ENCODE measurements around the gene MLYCD.

The MLYCD gene

GRCh38 chr16:83899272-83899897 lies 470 bp downstream of the MLYCD start:
- DNase-seq (ENCODE audit: low spot score): peak; percentile 77

- DNase-seq (ENCODE audit: low spot score): no peak
Measured at GRCh38 chr16:83899978-83900377, 1.1 kb downstream of the MLYCD start.

DNA sequence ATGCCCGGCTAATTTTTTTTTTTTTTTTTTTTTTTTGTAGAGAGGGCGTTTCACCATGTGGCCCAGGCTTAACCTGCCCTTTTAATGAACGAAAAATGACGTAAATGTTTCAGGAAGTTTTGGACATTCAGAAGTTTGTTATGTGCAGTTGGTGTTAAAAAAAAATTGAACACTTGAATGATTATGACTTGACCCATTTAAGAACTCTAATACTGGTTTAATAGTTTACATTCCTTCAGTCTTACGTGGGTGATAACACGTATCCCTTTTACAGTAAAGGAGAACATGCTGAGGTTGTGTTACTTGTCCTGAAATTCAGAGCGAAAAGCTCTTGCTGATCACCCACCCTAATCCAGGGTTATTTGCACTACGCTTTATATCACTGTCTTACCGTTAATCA lies 1.7 kb downstream of the MLYCD start:
- DNase-seq (ENCODE audit: low spot score): no peak

- DNase-seq (ENCODE audit: low spot score): no peak
Measured at GRCh38 chr16:83901101-83901500, 2.2 kb downstream of the MLYCD start.

DNA sequence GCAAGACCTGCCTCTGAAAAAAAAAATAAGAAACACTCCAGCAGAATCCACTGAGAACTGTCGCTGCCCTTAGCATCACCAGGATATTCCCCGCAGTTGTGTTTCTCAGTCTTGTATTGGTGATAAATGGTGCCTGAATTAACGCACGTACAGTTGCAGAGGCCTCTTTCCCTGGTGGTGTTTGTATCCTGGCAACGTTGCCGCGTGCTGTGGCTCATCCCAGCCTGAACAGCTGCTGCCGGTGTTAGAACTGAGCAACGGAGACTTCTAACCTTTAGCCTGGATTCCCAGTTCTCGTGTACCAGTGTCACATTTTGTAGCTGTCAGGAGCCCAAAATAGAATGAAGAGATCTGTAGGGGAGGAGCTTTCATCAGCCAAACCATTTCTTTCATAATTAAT lies 4.8 kb downstream of the MLYCD start:
- DNase-seq (ENCODE audit: low spot score): no peak

DNA sequence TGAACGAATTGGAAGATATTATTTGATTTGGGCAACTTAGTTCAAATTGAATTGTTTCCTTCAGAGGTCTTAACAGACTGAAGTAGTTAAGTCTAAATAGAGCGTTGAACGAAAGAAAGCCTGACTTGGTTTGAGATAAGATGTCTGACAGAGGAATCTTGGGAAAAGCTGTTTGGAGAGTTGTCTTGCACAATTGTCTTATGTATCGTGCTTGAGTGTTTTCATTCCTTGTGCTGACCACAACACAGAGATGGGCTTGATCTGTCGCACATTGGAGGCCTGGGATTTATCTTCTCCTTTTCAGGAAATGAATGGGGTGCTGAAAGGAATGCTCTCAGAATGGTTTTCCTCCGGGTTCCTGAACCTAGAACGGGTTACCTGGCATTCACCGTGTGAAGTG lies 7.8 kb downstream of the MLYCD start:
- DNase-seq (ENCODE audit: low spot score): no peak

- no peak for DNase-seq (ENCODE audit: low spot score)
Measured at GRCh38 chr16:83907111-83907510, 8.2 kb downstream of the MLYCD start.

DNA sequence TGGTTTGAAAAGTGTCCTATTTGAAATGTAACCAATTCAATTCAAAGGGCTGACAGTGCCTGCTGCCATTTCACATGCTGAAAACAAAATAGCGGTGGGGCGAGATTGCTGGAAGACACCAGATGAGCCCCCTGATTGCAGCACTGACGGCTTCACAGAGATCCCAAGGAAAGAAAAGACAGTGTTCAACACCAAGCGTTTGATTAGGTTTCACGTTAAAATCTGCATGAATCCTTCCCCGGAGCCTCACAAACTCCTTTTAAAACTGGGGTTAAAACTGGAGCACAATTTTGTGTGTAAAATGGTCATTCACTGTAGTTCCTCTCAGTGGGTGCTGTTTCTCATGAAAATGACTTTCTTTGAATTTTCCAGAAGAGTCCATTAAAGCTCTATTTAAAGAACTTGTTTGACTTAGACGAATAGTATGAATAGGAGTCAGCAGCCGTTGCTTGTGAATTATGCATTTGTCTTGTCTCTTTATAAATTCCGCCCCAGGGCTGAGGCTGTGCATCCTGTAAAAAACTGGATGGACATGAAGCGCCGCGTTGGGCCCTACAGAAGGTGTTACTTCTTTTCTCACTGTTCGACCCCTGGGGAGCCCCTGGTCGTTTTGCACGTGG lies 8.8 kb downstream of the MLYCD start:
- no peak for DNase-seq (ENCODE audit: low spot score)

DNA sequence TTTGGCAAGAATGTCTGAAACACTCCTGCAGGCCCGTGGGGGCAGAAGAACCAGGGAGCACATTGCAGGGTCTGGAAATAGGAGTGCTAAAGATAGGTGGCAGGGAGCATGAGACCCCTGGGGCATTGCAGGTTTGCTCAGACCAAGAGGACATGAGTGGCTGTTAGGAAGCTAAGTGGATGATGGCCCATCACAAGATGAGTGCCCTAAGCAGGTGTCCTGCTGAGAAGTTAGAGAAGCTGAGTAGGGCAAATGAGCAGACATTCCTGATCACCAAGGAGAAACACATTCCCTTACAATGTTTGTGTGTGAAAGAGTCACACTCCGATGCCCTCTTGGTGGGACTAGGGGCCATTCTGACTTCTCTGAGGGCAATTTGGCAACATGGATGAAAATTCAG lies 9.9 kb downstream of the MLYCD start:
- no peak for DNase-seq (ENCODE audit: low spot score)

DNA sequence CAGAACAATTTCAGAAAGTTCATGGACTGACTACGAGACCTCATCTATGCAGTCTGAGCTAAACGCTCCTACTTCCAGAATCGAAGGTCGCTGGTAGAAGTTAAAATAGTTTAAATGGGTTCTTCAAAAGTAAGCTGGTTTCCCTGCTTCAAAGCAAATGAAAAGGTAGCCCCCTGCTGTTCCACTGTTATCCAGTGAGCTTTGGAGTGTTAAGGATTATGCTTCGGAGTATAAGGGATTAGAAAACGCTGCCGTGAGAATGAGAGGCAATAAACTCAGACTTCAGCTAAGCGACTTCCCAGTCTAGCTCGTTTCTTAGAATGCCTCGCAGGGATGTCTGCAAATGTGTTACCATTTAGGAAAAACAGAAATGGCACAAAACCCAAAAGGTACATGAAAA lies 12.4 kb downstream of the MLYCD start:
- DNase-seq (ENCODE audit: low spot score): no peak

DNA sequence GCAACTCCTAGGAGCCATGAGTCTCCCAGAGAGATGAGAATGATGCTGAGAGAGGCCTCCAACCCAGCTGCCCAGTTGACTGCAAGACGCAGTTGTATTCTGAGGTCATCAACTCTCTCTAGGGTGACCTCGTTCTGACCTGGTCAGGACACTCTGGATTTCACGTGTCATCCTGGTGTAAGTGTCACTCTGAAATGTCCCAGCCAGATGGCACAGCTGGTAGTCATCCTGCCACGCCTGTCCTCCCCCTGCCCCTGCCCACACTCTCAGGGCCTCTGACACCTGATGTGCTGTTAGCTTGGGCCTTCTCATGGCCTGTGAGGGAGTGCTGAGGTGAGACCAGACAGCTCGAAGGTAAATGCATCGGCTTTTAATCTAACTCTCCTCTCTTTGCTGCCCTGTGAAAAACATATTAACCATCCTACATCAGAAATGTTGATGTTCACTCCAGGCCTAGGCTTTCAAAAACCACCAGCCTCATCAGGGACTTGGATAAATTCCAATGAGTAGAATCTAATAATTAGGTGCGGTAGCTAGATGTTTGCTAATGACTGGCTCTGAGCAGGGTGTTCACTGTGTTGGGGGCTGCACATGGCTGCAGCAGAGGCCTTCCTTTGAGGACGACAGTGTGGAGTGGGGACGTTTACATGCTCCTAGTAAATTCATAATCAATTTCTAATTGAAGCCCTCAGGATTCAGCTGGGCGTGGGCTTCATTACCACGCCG lies 13.8 kb downstream of the MLYCD start:
- DNase-seq (ENCODE audit: low spot score): no peak

DNA sequence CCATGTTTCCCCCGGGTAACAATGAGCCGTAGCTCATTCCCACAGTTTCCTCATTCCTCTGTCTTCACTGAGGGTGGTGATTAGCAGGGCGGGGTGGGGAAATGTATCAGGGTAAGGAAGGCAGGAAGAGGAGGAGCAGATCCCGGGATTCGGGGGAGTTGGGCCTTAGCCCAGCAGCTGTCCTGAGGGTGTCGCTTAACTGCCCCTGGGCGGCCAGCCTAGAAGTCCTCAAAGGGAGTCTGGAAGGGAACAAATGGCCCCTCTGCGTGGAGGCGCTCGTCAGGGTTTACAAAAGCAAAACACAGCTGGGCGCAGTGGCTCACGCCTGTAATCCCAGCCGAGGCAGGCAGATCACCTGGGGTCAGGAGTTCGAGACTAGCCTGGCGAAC lies 14.3 kb downstream of the MLYCD start:
- DNase-seq (ENCODE audit: low spot score): no peak

- no peak for DNase-seq (ENCODE audit: low spot score)
Measured at GRCh38 chr16:83914091-83914710, 15.3 kb downstream of the MLYCD start.

- no peak for DNase-seq (ENCODE audit: low spot score)
Measured at GRCh38 chr16:83915081-83915480, 16.2 kb downstream of the MLYCD start.

- DNase-seq (ENCODE audit: low spot score): no peak
Measured at GRCh38 chr16:83915491-83915890, 16.6 kb downstream of the MLYCD start.

- DNase-seq (ENCODE audit: low spot score): no peak
Measured at GRCh38 chr16:83917152-83918120, 18.5 kb downstream of the MLYCD start.

DNA sequence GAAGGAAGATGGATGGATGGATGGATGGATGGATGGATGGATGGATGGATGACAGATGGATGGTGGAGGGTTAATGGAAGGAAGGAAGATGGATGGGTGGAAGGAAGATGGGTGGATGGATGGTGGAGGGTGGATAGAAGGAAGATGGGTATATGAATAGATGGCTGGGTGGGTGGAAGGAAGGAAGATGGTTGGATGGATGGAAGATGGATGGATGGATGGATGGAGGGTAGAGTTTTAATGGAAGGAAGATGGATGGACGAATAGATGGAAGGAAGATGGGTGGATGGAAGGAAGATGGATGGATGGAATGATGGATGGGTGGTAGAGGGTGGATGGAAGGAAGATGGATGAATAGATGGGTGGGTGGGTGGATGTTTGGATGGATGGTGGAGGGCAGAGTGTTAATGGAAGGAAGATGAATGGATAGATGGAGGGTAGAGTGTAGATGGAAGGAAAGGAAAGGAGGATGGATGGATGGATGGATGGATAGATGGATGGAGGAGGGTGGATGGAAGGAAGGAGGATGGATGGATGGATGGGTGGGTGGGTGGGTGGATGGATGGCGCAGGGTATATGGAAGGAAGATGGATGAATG lies 22.1 kb downstream of the MLYCD start:
- DNase-seq (ENCODE audit: low spot score): no peak

- DNase-seq (ENCODE audit: low spot score): no peak
Measured at GRCh38 chr16:83923581-83924365, 24.9 kb downstream of the MLYCD start.

GRCh38 chr16:83924686-83925085 lies 25.8 kb downstream of the MLYCD start:
- no peak for DNase-seq (ENCODE audit: low spot score)

- no peak for DNase-seq (ENCODE audit: low spot score)
Measured at GRCh38 chr16:83925095-83925905, 26.4 kb downstream of the MLYCD start.

Measured in left forelimb (tissue), 1 donor.